Measurements from ENCODE around the gene TLE7. TPM values are rescaled to one million over a fixed set of nuclear protein-coding genes. Genes with fewer than 3 reads are reported as not detected.

TLE7 gene
- total and polyA plus RNA-seq, 2 of the 8 experiments (the other 6 are each of a cell fraction or from before 2014, with no cell fraction given): 0.03 TPM; not detected in 1

DNA sequence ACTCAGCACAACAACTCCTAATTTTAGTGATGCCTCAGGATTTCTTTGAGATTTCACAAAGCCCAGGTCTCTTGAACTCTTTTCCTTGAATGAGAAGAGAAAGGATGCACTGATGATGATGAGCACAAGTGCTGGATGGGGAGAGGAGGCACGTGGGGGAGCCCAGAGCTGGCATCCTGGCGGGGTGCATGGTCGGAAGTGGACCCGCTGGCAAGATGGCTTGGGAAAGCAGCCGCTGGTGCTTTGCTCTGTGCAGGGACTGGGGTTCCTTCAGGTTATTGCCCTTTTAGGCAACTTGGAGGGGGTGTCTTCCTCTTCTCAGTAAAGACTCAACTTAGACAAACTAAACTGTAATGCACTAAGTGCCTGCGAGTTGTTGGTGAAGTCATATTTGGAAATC lies 61.0 kb downstream of the TLE7 start:
- no peak overlapping the region for H2BK20ac ChIP-seq (ENCODE audit: low read length)
- no peak overlapping the region for H3K9ac ChIP-seq (replicated peaks in 1 of 4; ENCODE audit: extremely low read depth in 1 of 4, low read depth in 3 of 4, low read length in 3 of 4)
- CTCF ChIA-PET (ENCODE audit: partially characterized antibody): interaction anchor here (1.5 to 3.7 kb wide), 3 partner anchors 9 to 31 kb away, joined by 4 to 22 read pairs (median 5); no protein-coding TSS in a partner anchor
- 67% methylated on average over 6 of the region's 6 CpGs; no CpG with 5 or more reads in 1 of the 2 experiments for WGBS, 2 experiments (ENCODE audit: extremely low coverage in 1 of 2, insufficient coverage in 1 of 2, insufficient read length in 1 of 2, insufficient replicate concordance in 2 of 2, low coverage in 1 of 2, low lambda C conversion rate in 2 of 2, missing lambda C conversion rate in 1 of 2)
- POLR2A ChIA-PET (ENCODE audit: partially characterized antibody): no interaction called here
- peaks cover 0 to 6% of the 10 kb centered on the region in 2 experiments for H4K20me1 ChIP-seq (replicated peaks in 1 of 2; ENCODE audit: control insufficient read depth in 1 of 2, insufficient read depth in 2 of 2, low read length in 2 of 2)
- H3K4me2 ChIP-seq (ENCODE audit: insufficient read depth in 1 of 2, low read depth in 2 of 2, low read length in 2 of 2): no peak overlapping the region
- no peak overlapping the region for H2BK120ac ChIP-seq (replicated peaks; ENCODE audit: low read depth, low read length)
- H3K14ac ChIP-seq (ENCODE audit: insufficient read length): no peak overlapping the region
- TF ChIP-seq FOSL1 (IDR thresholded peaks at IDR 0.05; ENCODE audit: insufficient read depth, low read depth, low read length) (no peak), SRF (IDR thresholded peaks at IDR 0.05; ENCODE audit: low read depth, low read length) (no peak), EP300 (IDR thresholded peaks at IDR 0.05; ENCODE audit: borderline replicate concordance in 1 of 2, low read depth in 2 of 2, low read length in 2 of 2) (no peak)
- TF ChIP-seq, protein P1, sequence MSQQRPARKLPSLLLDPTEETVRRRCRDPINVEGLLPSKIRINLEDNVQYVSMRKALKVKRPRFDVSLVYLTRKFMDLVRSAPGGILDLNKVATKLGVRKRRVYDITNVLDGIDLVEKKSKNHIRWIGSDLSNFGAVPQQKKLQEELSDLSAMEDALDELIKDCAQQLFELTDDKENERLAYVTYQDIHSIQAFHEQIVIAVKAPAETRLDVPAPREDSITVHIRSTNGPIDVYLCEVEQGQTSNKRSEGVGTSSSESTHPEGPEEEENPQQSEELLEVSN (IDR thresholded peaks at IDR 0.05): no peak
- 0 out of 7 replicates have a peak, but pooled peaks cover 0 to 2% (median 0%) of the 10 kb centered on the region in 4 experiments for H3K27me3 ChIP-seq (replicated peaks in 1 of 4; ENCODE audit: control insufficient read depth in 3 of 4, extremely low read depth in 1 of 4, insufficient read depth in 3 of 4, low read length in 3 of 4)
- peaks cover 0 to 5% (median 3%) of the 10 kb centered on the region in 4 experiments; a peak in 4 of 7 replicates for H3K4me1 ChIP-seq (replicated peaks in 1 of 4; ENCODE audit: control insufficient read depth in 3 of 4, insufficient read depth in 4 of 4, low read length in 3 of 4)
- no peak overlapping the region for H3K4ac ChIP-seq (replicated peaks; ENCODE audit: insufficient read length, low read depth, low read length)
- H2AK5ac ChIP-seq (ENCODE audit: low read depth, low read length): no peak overlapping the region
- H3K23me2 ChIP-seq (ENCODE audit: low read depth, low read length): peaks cover 9% of the 10 kb centered on the region; the same call in 1 of the 2 replicates
- H3K9me3 ChIP-seq (ENCODE audit: insufficient read depth in 2 of 2, low read depth in 1 of 2, low read length in 1 of 2): no peaks in the 10 kb centered on the region
- H3K4me3 ChIP-seq (ENCODE audit: extremely low read depth in 1 of 4, insufficient read depth in 2 of 4, low read depth in 3 of 4, low read length in 4 of 4): no peak overlapping the region
- H3K27ac ChIP-seq (ENCODE audit: low read depth, low read length): no peak overlapping the region
- H2AFZ ChIP-seq (ENCODE audit: low read length): no peak overlapping the region
- no peaks in the 10 kb centered on the region for H3K79me2 ChIP-seq (ENCODE audit: control insufficient read depth in 1 of 2, insufficient read depth in 2 of 2, low read length in 2 of 2)
- H2BK12ac ChIP-seq (ENCODE audit: low read depth, low read length): no peak overlapping the region
- no peak overlapping the region for H4K5ac ChIP-seq (ENCODE audit: insufficient read length, low read depth, low read length)
- DNase-seq (ENCODE audit: low read depth in 1 of 2, low spot score in 2 of 2) (no peak), FAIRE-seq (no peak)
- H3K18ac ChIP-seq (ENCODE audit: extremely low read depth, low read length): no peak overlapping the region
- H3K36me3 ChIP-seq (ENCODE audit: control insufficient read depth in 2 of 4, insufficient read depth in 4 of 4, low read length in 3 of 4): no peaks in the 10 kb centered on the region
- H3K23ac ChIP-seq (ENCODE audit: insufficient read length): no peak overlapping the region
- no peak overlapping the region for H3K56ac ChIP-seq (replicated peaks; ENCODE audit: insufficient read length, low read depth, low read length)
- H2BK15ac ChIP-seq (ENCODE audit: low read length): no peak overlapping the region
- no peak overlapping the region for H4K8ac ChIP-seq (ENCODE audit: extremely low read depth, insufficient read depth, low read length)
- no peak overlapping the region for H4K91ac ChIP-seq (replicated peaks; ENCODE audit: insufficient read length, low read length)
- H2BK5ac ChIP-seq (ENCODE audit: low read depth, low read length): no peak overlapping the region
- H3K79me1 ChIP-seq (ENCODE audit: low read depth, low read length): no peaks in the 10 kb centered on the region
